Spinal cord (tissue), 10 donors: ENCODE results near the gene KLHL2. TPM values are rescaled to one million over a fixed set of nuclear protein-coding genes. Genes with fewer than 3 reads are reported as not detected.

Experiments
- DNase-seq, 6 donors: peaks; one replicate each; pipeline versions ENCODE4 v3.0.0 to v3.0.0-alpha.2; 2013 to 2015; ENCODE audit warnings: low spot score in 6 of 6, low read depth in 4 of 6
- H3K27ac ChIP-seq: one replicate; pipeline ENCODE4 v1.5.1; 2013; ENCODE audit warnings: low read depth, low read length, control low read depth
- H3K27me3 ChIP-seq: one replicate; pipeline ENCODE4 v1.6.1; 2013; ENCODE audit warnings: low read length; ENCODE audit not compliant: control insufficient read depth, insufficient read depth
- H3K36me3 ChIP-seq: one replicate; pipeline ENCODE4 v1.6.1; 2013; ENCODE audit warnings: low read length; ENCODE audit not compliant: control insufficient read depth, insufficient read depth
- H3K4me1 ChIP-seq: one replicate; pipeline ENCODE4 v1.6.1; 2013; ENCODE audit warnings: low read length; ENCODE audit not compliant: control insufficient read depth, insufficient read depth
- H3K4me3 ChIP-seq: one replicate; pipeline ENCODE4 v1.5.1; 2013; ENCODE audit warnings: low read depth, low read length, control low read depth
- H3K9me3 ChIP-seq: one replicate; pipeline ENCODE4 v1.6.1; 2013; ENCODE audit warnings: low read length; ENCODE audit not compliant: control insufficient read depth, insufficient read depth
- WGBS: methylation state at CpG from one replicate; pipeline ENCODE4 v1.1.5; 2013; ENCODE audit warnings: missing lambda C conversion rate; ENCODE audit not compliant: insufficient coverage; 5-methylcytosine and 5-hydroxymethylcytosine counted together
- polyA plus RNA-seq, 2 donors: library from polyadenylated mRNA; unstranded; fragments of 120-200 nt; gene quantifications; one replicate each; pipeline ENCODE4 v1.2.1, GENCODE V29; 2013; ENCODE audit not compliant: insufficient read length in 2 of 2
- total RNA-seq, 2 donors: library from RNA; depleted of rRNA in 1 of 2; stranded (reverse); fragments of 120-200 nt in 1 of 2; fragments of >200 nt in 1 of 2; gene quantifications; one replicate each; pipeline versions ENCODE4 v1.2.3 to v1.2.4, GENCODE V29; 2013 to 2014
- donor health status: healthy.

Gene KLHL2
- total and polyA plus RNA-seq, 4 donors: 17.2 to 34.6 (median 27.9) TPM

DNA sequence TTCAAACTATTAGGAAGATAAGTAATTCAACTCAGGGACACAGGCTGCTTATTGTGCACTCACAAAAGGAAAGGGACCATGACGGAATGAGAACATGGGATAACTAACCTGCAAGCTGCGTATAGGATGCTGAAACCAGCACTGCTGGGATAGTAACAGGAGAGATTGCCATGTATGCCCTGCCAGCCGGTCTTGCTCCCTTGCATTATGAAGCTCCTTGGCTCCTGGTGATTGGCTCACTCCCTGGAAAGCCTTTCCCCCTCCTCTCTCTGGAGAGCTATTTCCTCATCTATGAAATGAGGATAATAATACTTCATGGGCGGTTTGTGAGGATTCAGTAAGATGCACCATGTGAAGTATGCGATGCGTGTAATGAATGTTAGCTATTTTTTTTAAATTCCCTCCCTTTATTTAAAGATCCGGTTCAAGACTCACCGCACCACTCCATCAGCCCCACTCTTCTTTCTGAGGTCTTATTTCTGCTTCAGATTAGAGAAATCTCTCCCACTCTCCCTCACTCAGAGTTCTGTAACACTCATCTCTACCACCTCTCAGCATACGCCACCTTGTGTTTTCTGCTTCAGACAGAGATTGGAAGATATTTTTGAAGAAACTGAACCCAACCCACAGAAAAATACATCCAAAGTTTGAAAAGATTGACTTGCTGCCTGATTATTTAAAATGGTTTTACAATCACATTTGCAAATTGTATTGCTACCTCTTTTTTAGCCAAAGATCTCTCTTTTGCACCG lies 138.5 kb downstream of the KLHL2 start:
- DNase-seq: peak in 2 of 6 donors; percentile 21 to 85
- Histone ChIP-seq H3K36me3 (no peaks in the 10 kb centered on the region), H3K27me3 (no peaks in the 10 kb centered on the region), H3K27ac (no peak overlapping the region), H3K4me1 (no peaks in the 10 kb centered on the region), H3K9me3 (no peaks in the 10 kb centered on the region), H3K4me3 (peak overlapping the region; percentile 5)
- WGBS: 41% methylated on average over 6 of the region's 10 CpGs

DNA sequence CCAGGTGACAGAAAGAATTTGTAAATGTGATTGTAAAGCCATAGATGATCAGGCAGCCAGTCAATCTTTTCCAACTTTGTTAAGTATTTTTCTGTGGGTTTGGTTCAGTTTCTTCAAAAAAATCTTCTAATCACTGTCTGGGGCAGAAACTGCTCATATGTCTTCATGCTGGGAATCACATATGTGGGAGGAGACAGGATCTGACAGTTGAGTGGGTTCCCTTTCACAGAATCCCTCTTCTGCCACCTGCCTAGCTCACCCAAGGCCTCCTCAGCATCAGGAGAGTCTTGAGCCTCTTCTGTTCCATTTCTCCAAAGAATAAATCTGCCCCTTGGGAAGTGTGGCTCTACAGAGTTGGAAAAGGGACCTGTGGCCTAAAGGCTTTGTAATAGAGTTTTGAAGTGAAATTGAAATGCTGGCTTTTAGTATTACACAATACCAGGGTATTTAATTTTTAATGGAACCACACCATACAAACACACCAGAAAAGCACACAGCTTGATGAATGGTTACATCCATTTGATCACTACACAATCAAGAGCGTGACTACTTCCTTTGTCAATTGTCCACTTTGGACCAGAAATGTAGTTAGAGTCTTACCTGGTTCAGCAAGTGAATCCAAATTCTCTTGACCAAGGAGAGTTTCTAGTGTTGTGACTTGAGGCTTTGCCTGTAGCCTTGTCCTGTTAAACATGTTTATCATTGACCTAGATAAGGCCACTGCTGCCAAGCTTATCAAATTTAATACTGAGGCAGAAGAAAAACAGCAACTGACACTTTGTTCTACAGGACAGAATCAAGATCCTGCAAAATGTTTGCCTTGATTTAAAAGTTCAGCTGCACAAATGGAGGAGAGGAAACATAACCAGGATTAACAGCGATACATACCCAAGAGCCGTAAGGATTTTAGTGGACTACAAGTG lies 140.5 kb downstream of the KLHL2 start:
- H3K4me3 ChIP-seq: no peak overlapping the region
- no peaks in the 10 kb centered on the region for H3K4me1 ChIP-seq
- H3K27ac ChIP-seq: no peak overlapping the region
- no peaks in the 10 kb centered on the region for H3K9me3 ChIP-seq
- no peaks in the 10 kb centered on the region for H3K36me3 ChIP-seq
- 100% methylated on average over 2 of the region's 3 CpGs for WGBS
- no peaks in the 10 kb centered on the region for H3K27me3 ChIP-seq
- DNase-seq: no peak

DNA sequence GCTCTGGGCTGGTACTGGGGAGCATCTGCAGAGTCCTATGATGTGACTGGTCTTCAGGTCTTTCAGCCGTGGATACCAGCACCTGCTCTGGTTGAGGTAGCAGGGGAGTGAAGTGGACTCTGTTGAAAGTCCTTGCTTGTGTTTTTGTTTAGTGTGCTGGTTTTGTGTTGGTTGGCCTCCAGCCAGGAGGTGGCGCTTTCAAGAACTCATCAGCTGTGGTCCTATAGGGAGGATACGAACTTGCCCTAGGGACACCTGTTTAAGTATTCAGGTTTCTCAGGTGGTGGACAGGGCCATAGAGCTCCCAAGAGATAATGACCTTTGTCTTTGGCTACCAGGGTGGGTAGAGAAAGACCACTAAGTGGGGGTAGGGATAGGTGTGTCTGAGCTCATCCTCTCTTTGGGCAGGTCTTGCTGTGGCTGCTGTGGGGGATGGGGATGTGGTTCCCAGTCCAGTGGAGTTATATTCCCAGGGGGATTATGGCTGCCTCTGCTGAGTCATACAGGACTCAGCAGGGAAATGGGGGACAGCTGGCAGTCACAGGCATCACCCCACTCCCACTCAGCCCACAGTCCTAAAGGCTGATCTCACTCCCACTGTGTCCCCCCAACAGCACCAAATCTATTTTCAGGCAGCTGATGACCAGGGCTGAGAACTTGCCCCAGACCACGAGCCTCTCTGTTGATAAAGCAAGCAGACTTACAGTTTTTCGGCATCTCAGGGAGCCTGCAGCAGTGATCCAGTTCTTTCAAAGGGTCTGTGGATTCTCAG lies 144.2 kb downstream of the KLHL2 start:
- H3K27me3 ChIP-seq: no peaks in the 10 kb centered on the region
- no peaks in the 10 kb centered on the region for H3K36me3 ChIP-seq
- no peaks in the 10 kb centered on the region for H3K4me1 ChIP-seq
- H3K9me3 ChIP-seq: no peaks in the 10 kb centered on the region
- no peak overlapping the region for H3K4me3 ChIP-seq
- WGBS: 95% methylated on average over 5 of the region's 5 CpGs
- DNase-seq: no peak
- H3K27ac ChIP-seq: no peak overlapping the region

DNA sequence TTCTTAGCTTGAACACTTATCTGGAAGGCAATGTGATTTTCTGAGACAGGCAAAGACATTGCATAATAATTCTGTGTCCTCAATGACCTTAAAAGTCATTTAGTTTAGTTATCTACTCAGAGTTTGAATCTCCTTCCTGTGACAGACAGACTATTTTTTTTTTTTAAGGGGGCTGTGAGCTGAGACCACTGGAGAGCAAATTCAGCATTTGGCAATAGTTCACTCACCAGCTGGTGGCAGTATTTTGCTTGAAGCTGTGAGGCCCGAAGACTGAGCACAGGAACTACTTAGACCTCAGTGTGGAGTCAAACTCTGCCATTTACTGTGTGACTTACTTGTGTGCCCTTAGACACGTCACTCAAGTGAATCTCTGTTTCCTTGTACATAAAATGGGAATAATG lies 148.5 kb downstream of the KLHL2 start:
- Histone ChIP-seq H3K36me3 (no peaks in the 10 kb centered on the region), H3K4me3 (no peak overlapping the region), H3K27ac (no peak overlapping the region), H3K27me3 (no peaks in the 10 kb centered on the region), H3K9me3 (no peaks in the 10 kb centered on the region), H3K4me1 (no peaks in the 10 kb centered on the region)
- 0% methylated on average over 1 of the region's 2 CpGs for WGBS
- peak in 2 of 6 donors; percentile 83 to 87 for DNase-seq

DNA sequence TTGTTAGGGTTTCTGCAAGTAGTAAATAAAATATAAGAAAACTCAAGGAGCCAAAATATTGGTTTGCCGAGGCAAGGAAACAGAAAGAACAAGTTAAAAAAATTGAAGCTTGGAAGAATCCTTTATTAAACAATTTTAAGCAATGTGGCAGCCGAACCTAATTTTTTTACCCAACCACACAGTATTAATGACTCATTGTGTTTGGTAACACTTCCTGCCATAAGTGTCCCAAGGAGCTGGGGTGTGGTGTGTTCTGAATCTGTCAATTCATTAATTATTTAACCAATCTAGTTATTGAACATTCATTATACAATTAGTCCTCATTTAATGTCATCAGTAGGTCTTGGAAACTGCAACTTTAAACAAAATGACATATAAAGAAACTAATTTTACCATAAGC lies 152.1 kb downstream of the KLHL2 start:
- Histone ChIP-seq H3K27ac (no peak overlapping the region), H3K9me3 (no peaks in the 10 kb centered on the region), H3K27me3 (no peaks in the 10 kb centered on the region), H3K36me3 (no peaks in the 10 kb centered on the region), H3K4me1 (no peaks in the 10 kb centered on the region), H3K4me3 (no peak overlapping the region)
- WGBS: no CpG with 5 or more reads among the region's 2 CpGs
- no peak for DNase-seq

DNA sequence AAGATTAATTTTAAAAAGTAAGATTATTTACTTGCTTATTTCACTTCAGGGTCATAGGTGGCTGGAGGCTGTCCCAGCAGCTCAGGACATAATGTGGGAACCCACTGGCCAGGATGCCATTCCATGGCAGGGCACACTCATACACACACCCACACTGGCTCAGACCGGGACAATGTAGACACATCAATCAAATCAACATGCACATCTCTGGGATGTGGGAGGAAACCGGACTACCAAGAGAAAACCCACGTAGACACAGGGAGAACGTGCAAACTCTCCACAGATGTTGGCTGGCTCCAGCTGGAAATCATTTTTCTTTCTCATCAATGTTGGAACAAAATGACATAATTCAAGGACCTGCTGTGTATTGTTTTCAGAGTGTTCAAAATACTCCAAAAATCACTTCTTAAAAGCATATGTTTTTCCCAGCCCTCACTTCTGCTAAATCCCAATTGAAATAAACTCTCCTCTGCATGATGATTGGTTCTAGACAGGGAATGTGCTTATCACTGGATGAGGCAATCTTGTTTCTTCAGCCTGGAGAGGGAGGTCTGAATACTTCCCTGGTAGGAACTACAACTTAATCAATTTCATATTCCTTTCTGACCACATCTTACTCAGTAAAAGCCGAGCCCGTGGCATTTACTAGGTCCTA lies 152.8 kb downstream of the KLHL2 start:
- no peaks in the 10 kb centered on the region for H3K27me3 ChIP-seq

GRCh38 chr4:165360985-165361670 lies 153.8 kb downstream of the KLHL2 start:
- H3K27me3 ChIP-seq: no peaks in the 10 kb centered on the region
- H3K27ac ChIP-seq: no peak overlapping the region
- no peaks in the 10 kb centered on the region for H3K4me1 ChIP-seq
- WGBS: 87% methylated on average over 7 of the region's 7 CpGs
- DNase-seq: no peak
- no peak overlapping the region for H3K4me3 ChIP-seq
- H3K9me3 ChIP-seq: no peaks in the 10 kb centered on the region
- H3K36me3 ChIP-seq: no peaks in the 10 kb centered on the region

More for the DNA sequence above, 152.8 kb downstream of the KLHL2 start:
- H3K27ac ChIP-seq: no peak overlapping the region
- 43% methylated on average over 1 of the region's 6 CpGs for WGBS
- H3K36me3 ChIP-seq: no peaks in the 10 kb centered on the region
- H3K9me3 ChIP-seq: no peaks in the 10 kb centered on the region
- no peak overlapping the region for H3K4me3 ChIP-seq
- no peak for DNase-seq
- no peaks in the 10 kb centered on the region for H3K4me1 ChIP-seq

- Histone ChIP-seq H3K36me3 (no peaks in the 10 kb centered on the region), H3K27ac (no peak overlapping the region), H3K27me3 (no peaks in the 10 kb centered on the region), H3K9me3 (no peaks in the 10 kb centered on the region), H3K4me3 (no peak overlapping the region), H3K4me1 (no peaks in the 10 kb centered on the region)
- DNase-seq: no peak
- WGBS: no CpG with 5 or more reads among the region's 2 CpGs
Observed at GRCh38 chr4:165361810-165362209, 154.4 kb downstream of the KLHL2 start.
